ENCODE data around the gene ALG1L2.
A peak's percentile ranks its signal among the peaks of the same experiment; 100 is the strongest.
"Not testable (repeated sequence)": the region's sequence is repeated elsewhere in the genome, so short reads cannot be mapped to it uniquely, and the experiment has no call there.

The ALG1L2 gene

GRCh38 chr3:130136337-130136736, 54.7 kb downstream of the ALG1L2 start:
- not testable (repeated sequence) for DNase-seq

GRCh38 chr3:130137685-130138084, 56.1 kb downstream of the ALG1L2 start:
- DNase-seq, result not testable (repeated sequence)

- DNase-seq, result not testable (repeated sequence)
Observed at GRCh38 chr3:130138992-130139391, 57.4 kb downstream of the ALG1L2 start.

- not testable (repeated sequence) for DNase-seq
Observed at GRCh38 chr3:130140756-130141155, 59.1 kb downstream of the ALG1L2 start.

- not testable (repeated sequence) for DNase-seq
Observed at GRCh38 chr3:130143648-130144327, 62.2 kb downstream of the ALG1L2 start.

- DNase-seq, result peak; percentile 38
Observed at GRCh38 chr3:130144328-130144650, 62.7 kb downstream of the ALG1L2 start.

- DNase-seq, result not testable (repeated sequence)
Observed at GRCh38 chr3:130145456-130145855, 63.8 kb downstream of the ALG1L2 start.

- DNase-seq, result not testable (repeated sequence)
Observed at GRCh38 chr3:130146465-130146864, 64.8 kb downstream of the ALG1L2 start.
